ENCODE measurements around the gene CORO1A.

The CORO1A gene

DNA sequence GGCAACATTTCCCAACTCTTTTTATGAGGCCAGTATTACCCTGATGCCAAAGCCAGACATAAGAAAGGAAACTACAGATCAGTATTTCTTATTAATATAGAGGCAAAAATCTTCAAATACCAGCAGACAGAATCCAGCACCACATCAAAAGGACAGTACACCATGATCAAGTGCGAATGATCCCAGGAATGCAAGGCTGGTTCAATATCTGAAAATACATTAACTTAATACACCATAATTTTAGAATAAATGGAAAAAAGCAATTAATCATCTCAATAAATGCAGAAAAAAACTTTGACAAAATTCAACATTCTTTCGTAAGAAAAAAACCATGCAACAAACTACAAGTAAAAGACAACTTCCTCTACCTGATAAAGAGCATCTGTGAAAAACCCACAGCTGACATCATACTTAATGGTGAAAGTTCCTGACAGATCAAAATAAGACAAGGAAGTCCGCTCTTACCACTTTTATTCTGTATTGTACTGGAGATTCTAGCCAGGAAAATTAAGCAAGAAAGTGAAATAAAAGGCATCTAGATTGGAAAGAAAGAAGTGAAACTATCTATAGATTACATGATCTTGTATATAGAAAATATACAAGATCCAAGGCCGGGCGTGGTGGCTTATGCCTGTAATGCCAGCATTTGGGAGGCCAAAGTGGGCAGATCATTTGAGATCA lies 34.0 kb upstream of the CORO1A start:
- peaks cover 3% of the 10 kb centered on the region; the same call in 1 of the 2 replicates for H3K9me3 ChIP-seq
- TF ChIP-seq, protein P1, sequence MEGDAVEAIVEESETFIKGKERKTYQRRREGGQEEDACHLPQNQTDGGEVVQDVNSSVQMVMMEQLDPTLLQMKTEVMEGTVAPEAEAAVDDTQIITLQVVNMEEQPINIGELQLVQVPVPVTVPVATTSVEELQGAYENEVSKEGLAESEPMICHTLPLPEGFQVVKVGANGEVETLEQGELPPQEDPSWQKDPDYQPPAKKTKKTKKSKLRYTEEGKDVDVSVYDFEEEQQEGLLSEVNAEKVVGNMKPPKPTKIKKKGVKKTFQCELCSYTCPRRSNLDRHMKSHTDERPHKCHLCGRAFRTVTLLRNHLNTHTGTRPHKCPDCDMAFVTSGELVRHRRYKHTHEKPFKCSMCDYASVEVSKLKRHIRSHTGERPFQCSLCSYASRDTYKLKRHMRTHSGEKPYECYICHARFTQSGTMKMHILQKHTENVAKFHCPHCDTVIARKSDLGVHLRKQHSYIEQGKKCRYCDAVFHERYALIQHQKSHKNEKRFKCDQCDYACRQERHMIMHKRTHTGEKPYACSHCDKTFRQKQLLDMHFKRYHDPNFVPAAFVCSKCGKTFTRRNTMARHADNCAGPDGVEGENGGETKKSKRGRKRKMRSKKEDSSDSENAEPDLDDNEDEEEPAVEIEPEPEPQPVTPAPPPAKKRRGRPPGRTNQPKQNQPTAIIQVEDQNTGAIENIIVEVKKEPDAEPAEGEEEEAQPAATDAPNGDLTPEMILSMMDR (IDR thresholded peaks at IDR 0.05; ENCODE audit: low read depth, low read length): no peak
- no peak for DNase-seq
- H3K36me3 ChIP-seq: no peaks in the 10 kb centered on the region
- no peaks in the 10 kb centered on the region for H3K27me3 ChIP-seq
- H3K4me1 ChIP-seq: no peaks in the 10 kb centered on the region; the same call in 1 of the 2 replicates
- H3K4me3 ChIP-seq (ENCODE audit: low read depth, low read length): no peak overlapping the region

DNA sequence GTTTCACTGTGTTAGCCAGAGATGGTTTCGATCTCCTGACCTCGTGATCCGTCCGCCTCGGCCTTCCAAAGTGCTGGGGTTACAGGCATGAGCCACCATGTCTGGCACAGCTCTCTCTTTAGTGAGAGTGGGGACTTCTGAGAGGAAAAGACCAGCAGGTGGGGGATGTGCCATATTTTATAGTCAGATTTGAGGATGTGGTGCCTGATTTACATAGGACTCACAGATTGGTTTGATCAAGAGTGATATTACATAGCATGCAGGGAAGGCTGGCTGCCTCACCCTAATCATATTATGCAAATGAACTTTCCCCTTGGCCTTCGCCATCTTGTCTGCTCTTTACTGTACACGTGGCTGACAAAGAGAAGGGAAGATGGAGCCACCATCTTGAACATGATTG lies 32.3 kb upstream of the CORO1A start:
- Histone ChIP-seq H3K36me3 (no peaks in the 10 kb centered on the region), H3K9me3 (peaks cover 3% of the 10 kb centered on the region; the same call in 1 of the 2 replicates), H3K27me3 (no peaks in the 10 kb centered on the region), H3K4me1 (no peaks in the 10 kb centered on the region; the same call in 1 of the 2 replicates), H3K4me3 (ENCODE audit: low read depth, low read length) (no peak overlapping the region)
- no peak for DNase-seq
- TF ChIP-seq, protein P1 (IDR thresholded peaks at IDR 0.05; ENCODE audit: low read depth, low read length): no peak

DNA sequence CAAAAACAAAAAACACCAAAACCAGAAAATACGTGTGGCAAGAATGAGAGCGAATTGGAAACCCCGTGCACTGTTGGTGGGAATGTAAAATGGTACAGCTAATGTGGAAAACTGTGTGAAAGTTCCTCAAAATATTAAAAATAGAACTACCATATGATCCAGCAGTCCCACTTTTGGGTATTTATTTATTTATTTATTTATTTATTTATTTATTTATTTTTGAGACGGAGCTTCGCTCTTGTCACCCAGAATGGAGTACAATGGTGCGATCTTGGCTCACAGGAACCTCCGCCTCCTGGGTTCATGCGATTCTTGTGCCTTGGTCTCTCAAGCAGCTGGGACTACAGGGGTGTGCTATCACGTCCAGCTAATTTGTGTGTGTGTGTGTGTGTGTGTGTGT lies 30.9 kb upstream of the CORO1A start:
- no peaks in the 10 kb centered on the region for H3K27me3 ChIP-seq
- H3K9me3 ChIP-seq: peaks cover 3% of the 10 kb centered on the region; the same call in 1 of the 2 replicates
- no peak overlapping the region for H3K4me3 ChIP-seq (ENCODE audit: low read depth, low read length)
- no peak for DNase-seq
- H3K36me3 ChIP-seq: no peaks in the 10 kb centered on the region
- no peaks in the 10 kb centered on the region; the same call in 1 of the 2 replicates for H3K4me1 ChIP-seq
- TF ChIP-seq, protein P1 (IDR thresholded peaks at IDR 0.05; ENCODE audit: low read depth, low read length): no peak

DNA sequence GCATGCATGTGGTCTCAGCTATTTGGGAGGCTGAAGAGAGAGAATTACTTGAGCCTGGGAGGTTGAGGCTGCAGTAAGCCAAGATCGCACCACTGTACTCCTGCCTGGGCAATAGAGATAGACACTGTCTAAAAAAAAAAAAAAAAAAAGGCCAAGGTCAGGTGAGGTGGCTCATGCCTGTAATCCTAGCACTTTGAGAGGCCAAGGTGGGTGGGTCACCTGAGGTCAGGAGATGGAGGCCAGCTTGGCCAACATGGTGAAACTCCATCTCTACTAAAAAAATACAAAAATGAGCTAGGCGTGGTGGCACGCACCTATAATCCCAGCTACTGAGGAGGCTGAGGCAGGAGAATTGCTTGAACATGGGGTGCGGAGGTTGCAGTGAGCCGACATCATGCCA lies 28.2 kb upstream of the CORO1A start:
- Histone ChIP-seq H3K4me1 (no peaks in the 10 kb centered on the region), H3K4me3 (ENCODE audit: low read depth, low read length) (no peak overlapping the region), H3K9me3 (no peaks in the 10 kb centered on the region), H3K36me3 (no peaks in the 10 kb centered on the region), H3K27me3 (no peaks in the 10 kb centered on the region)
- DNase-seq: no peak
- TF ChIP-seq, protein P1 (IDR thresholded peaks at IDR 0.05; ENCODE audit: low read depth, low read length): no peak

DNA sequence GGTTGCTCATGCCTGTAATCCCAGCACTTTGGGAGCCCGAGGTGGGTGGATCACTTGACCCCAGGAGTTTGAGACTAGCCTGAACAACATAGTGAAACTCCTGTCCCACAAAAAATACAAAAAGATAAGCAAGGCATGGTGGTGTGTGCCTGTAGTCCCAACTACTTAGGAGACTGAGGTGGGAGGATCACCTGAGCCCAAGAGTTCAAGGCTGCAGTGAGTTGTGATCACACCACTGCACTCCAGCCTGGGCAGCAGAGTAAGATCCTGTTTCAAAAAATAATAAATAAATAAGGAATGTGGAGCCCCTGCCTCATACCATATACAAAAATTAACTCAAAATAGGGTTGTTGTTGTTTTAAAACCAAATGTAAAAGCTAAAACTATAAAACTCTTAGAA lies 26.2 kb upstream of the CORO1A start:
- TF ChIP-seq, protein P1 (IDR thresholded peaks at IDR 0.05; ENCODE audit: low read depth, low read length): no peak
- Histone ChIP-seq H3K36me3 (no peaks in the 10 kb centered on the region), H3K9me3 (no peaks in the 10 kb centered on the region), H3K27me3 (no peaks in the 10 kb centered on the region), H3K4me3 (ENCODE audit: low read depth, low read length) (no peak overlapping the region), H3K4me1 (no peaks in the 10 kb centered on the region)
- no peak for DNase-seq

DNA sequence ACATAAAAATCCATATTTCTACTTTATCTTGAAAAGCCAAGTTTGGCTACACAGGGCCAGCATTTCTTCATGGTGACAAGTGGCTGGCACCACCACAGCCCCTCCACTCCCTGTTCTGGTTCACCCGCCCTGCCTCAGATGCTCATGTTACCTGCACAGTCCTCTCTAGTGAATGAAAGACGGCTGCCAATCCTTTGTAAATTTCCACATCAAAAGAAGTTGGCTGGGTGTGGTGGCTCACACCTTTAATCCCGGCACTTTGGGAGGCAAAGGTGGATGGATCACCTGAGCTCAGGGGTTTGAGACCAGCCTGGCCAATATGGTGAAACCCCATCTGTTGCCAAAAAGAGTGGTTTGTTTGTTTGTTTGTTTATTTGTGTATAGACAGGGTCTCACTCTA lies 19.9 kb upstream of the CORO1A start:
- no peaks in the 10 kb centered on the region for H3K36me3 ChIP-seq
- no peaks in the 10 kb centered on the region for H3K27me3 ChIP-seq
- H3K9me3 ChIP-seq: no peaks in the 10 kb centered on the region
- DNase-seq: no peak
- no peaks in the 10 kb centered on the region for H3K4me1 ChIP-seq
- TF ChIP-seq, protein P1 (IDR thresholded peaks at IDR 0.05; ENCODE audit: low read depth, low read length): no peak
- no peak overlapping the region for H3K4me3 ChIP-seq (ENCODE audit: low read depth, low read length)
